Epithelial cell of esophagus (primary cell): ENCODE data around the gene NTM.

Experiments used
- DNase-seq: peaks from one replicate; pipeline ENCODE4 v3.0.0; 2010; ENCODE audit warnings: low read depth
- H3K4me3 ChIP-seq: 2 replicates; pipeline ENCODE4 v1.5.1; 2011; ENCODE audit warnings: mild to moderate bottlenecking, low read length, control low read depth
- CTCF ChIP-seq: IDR thresholded peaks from 2 replicates; pipeline ENCODE4 v1.5.1; 2011; ENCODE audit warnings: low read depth, mild to moderate bottlenecking, low read length, control low read depth, inconsistent platforms; ENCODE audit not compliant: insufficient read depth; ENCODE audit errors: missing control alignments

Gene NTM

GRCh38 chr11:131600628-131601027 lies 230.2 kb downstream of the NTM start:
- no peak overlapping the region for H3K4me3 ChIP-seq
- no peak for DNase-seq
- no peak for TF ChIP-seq CTCF

GRCh38 chr11:131601586-131601985 lies 231.2 kb downstream of the NTM start:
- no peak for TF ChIP-seq CTCF
- no peak overlapping the region for H3K4me3 ChIP-seq
- no peak for DNase-seq

- TF ChIP-seq CTCF: no peak
- DNase-seq: no peak
- no peak overlapping the region for H3K4me3 ChIP-seq
Measured at GRCh38 chr11:131602431-131602830, 232.0 kb downstream of the NTM start.

GRCh38 chr11:131606811-131607335 lies 236.5 kb downstream of the NTM start:
- no peak for DNase-seq
- TF ChIP-seq CTCF: no peak
- H3K4me3 ChIP-seq: no peak overlapping the region

DNA sequence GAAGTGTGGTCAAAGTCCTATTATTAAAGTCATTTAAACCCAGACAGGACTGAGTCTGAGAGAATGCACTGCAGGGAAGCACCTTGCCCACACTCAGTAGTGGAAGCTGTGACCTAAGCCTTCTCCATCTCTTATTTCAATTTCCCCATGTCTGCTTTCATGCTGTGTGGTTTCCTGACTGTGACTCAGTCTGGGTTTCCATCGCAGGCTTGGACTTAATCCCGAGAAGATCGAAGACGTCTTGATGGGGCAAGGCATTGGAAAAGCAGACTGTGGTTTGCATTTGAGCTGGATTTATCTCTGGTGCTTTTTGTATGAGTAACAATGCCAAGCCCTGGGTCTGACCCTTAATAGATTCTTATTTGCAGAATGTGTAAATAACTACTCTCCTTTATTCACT lies 238.9 kb downstream of the NTM start:
- DNase-seq: no peak
- no peak overlapping the region for H3K4me3 ChIP-seq
- TF ChIP-seq CTCF: no peak

GRCh38 chr11:131609921-131610320 lies 239.5 kb downstream of the NTM start:
- DNase-seq: no peak
- no peak for TF ChIP-seq CTCF
- H3K4me3 ChIP-seq: no peak overlapping the region

- no peak overlapping the region for H3K4me3 ChIP-seq
- no peak for TF ChIP-seq CTCF
- no peak for DNase-seq
Measured at GRCh38 chr11:131611322-131611721, 240.9 kb downstream of the NTM start.
